ENCODE results near the gene GPANK1. TPM values are rescaled to one million over a fixed set of nuclear protein-coding genes. Genes with fewer than 3 reads are reported as not detected.

GPANK1 gene
- total and polyA plus RNA-seq, 9 of the 15 experiments (the other 6 are each of a cell fraction or from before 2014, with no cell fraction given), result 32.2 to 111 (median 46.3) TPM

DNA sequence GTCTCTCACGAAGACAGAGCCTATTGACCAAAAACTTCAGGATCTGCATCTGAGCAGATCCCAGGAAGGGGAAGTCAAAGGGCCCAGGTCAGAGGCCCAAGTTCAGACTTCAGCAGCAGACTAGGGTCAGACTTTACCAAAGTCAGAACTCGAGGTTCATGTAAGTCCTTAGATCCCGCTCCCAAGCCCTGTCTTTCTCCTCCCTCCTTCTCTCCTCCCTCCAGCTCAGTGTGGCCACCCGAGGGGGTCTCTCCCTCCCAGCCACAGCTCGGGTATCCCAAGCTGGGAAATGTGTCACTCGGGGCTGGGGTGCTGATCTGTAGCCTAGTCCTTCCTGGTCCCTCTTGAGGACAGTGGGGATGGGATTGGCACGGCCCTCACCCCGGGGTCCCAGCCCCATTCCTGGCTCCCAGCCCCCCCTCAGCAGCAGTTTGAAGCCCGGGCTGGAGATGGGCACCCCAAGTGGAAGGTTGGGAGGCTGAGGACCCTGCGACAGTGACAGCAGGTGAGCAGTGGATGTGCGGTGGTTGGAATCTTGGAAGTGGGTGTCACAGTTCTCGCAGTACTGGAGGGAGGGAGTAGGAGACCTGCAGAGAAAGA is 2.6 kb downstream of the GPANK1 start:
- Histone ChIP-seq H2AFZ (ENCODE audit: low read depth, low read length) (no peak overlapping the region), H3K9me3 (replicated peaks; ENCODE audit: control insufficient read depth, insufficient read depth, low read depth, low read length) (no peaks in the 10 kb centered on the region), H4K20me1 (replicated peaks; ENCODE audit: control insufficient read depth, insufficient read depth, low read length) (peaks cover 8% of the 10 kb centered on the region; the same call in 1 of the 2 replicates), H3K4me2 (ENCODE audit: insufficient read depth, low read length) (0 out of 2 replicates have a peak overlapping the region, but pooled peaks have one; percentile 2), H3K4me3 (no peak overlapping the region), H3K9ac (ENCODE audit: insufficient read depth in 1 of 2, low read depth in 2 of 2, low read length in 2 of 2) (peak overlapping the region; percentile 7 to 72; a peak in 2 of 4 replicates), H3K36me3 (ENCODE audit: control insufficient read depth, insufficient read depth, low read length) (peaks cover 53% of the 10 kb centered on the region), H3K4me1 (replicated peaks in 1 of 2; ENCODE audit: control insufficient read depth in 2 of 2, insufficient read depth in 2 of 2, low read length in 2 of 2) (peaks cover 50 to 68% of the 10 kb centered on the region in 2 experiments), H3K79me2 (ENCODE audit: control insufficient read depth, insufficient read depth, low read length) (peaks cover 90% of the 10 kb centered on the region), H3K27me3 (ENCODE audit: control insufficient read depth in 2 of 2, insufficient read depth in 2 of 2, low read length in 2 of 2) (no peaks in the 10 kb centered on the region), H3K27ac (ENCODE audit: extremely low read depth, low read depth, low read length) (peak overlapping the region; percentile 3; the same call in 1 of the 3 replicates), H3K9me1 (ENCODE audit: control insufficient read depth, insufficient read depth, low read length) (no peaks in the 10 kb centered on the region)
- 84% methylated on average over 12 of the region's 12 CpGs for WGBS (ENCODE audit: insufficient coverage, low coverage, missing lambda C conversion rate)
- no peak for FAIRE-seq
- no peak for DNase-seq (ENCODE audit: extremely low read depth in 1 of 4, low spot score in 3 of 4)
- in situ Hi-C loops (cut with MboI) (loop anchor here (5.0 kb wide), 2 partner anchors 115 to 200 kb away; partner anchors contain the start of genes ATP6V1G2, NEU1 and NFKBIL1), intact Hi-C loops (cut with micrococcal nuclease) (loop anchor here (10.0 kb wide), 1 partner anchor 513 kb away; the partner anchor contains the start of genes AGPAT1 and RNF5)
- ChIA-PET POLR2A (interaction anchor here (0.6 to 9.8 kb wide), 23 partner anchors 8 to 201 kb away, joined by 3 to 267 read pairs (median 12); partner anchors contain the start of genes ABHD16A, APOM, BAG6 and CLIC1), CTCF (ENCODE audit: low intra/inter-chr PET ratio) (interaction anchor here (0.9 kb wide), 1 partner anchor 28 kb away, joined by 3 read pairs; no protein-coding TSS in a partner anchor)
- BruUV-seq (replicated peaks), result no TSS peak
- TF ChIP-seq, protein P1, sequence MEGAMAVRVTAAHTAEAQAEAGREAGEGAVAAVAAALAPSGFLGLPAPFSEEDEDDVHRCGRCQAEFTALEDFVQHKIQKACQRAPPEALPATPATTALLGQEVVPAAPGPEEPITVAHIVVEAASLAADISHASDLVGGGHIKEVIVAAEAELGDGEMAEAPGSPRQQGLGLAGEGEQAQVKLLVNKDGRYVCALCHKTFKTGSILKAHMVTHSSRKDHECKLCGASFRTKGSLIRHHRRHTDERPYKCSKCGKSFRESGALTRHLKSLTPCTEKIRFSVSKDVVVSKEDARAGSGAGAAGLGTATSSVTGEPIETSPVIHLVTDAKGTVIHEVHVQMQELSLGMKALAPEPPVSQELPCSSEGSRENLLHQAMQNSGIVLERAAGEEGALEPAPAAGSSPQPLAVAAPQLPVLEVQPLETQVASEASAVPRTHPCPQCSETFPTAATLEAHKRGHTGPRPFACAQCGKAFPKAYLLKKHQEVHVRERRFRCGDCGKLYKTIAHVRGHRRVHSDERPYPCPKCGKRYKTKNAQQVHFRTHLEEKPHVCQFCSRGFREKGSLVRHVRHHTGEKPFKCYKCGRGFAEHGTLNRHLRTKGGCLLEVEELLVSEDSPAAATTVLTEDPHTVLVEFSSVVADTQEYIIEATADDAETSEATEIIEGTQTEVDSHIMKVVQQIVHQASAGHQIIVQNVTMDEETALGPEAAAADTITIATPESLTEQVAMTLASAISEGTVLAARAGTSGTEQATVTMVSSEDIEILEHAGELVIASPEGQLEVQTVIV (CRISPR knock-in tag; IDR thresholded peaks at IDR 0.05; ENCODE audit: borderline replicate concordance), result no peak
- TF ChIP-seq NR2C1 (IDR thresholded peaks at IDR 0.05) (no peak), NR2C1 (tag; IDR thresholded peaks at IDR 0.05) (peak; percentile 55; the same call in 1 of the 2 replicates), SPI1 (IDR thresholded peaks at IDR 0.05; ENCODE audit: borderline replicate concordance, low read depth, low read length) (peak; percentile 47; the same call in 1 of the 2 replicates), POLR2AphosphoS5 (IDR thresholded peaks at IDR 0.05; ENCODE audit: control insufficient read depth, insufficient read depth, low read depth, low read length) (peak; percentile 9; the same call in 1 of the 2 replicates), POLR2G (IDR thresholded peaks at IDR 0.05; ENCODE audit: low read depth, low read length) (peak; percentile 67), FOXK1 (CRISPR knock-in tag; IDR thresholded peaks at IDR 0.05; ENCODE audit: borderline replicate concordance) (0 out of 2 replicates have a peak, but pooled peaks have one; percentile 10), RBFOX2 (IDR thresholded peaks at IDR 0.05; ENCODE audit: low read depth, low read length) (peak; percentile 67), CREBBP (IDR thresholded peaks at IDR 0.05; ENCODE audit: low read depth, low read length) (no peak)
- TF ChIP-seq, protein P2, sequence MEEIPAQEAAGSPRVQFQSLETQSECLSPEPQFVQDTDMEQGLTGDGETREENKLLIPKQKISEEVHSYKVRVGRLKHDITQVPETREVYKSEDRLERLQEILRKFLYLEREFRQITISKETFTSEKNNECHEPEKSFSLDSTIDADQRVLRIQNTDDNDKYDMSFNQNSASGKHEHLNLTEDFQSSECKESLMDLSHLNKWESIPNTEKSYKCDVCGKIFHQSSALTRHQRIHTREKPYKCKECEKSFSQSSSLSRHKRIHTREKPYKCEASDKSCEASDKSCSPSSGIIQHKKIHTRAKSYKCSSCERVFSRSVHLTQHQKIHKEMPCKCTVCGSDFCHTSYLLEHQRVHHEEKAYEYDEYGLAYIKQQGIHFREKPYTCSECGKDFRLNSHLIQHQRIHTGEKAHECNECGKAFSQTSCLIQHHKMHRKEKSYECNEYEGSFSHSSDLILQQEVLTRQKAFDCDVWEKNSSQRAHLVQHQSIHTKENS (CRISPR knock-in tag; IDR thresholded peaks at IDR 0.05), result no peak
- TF ChIP-seq, protein P3, sequence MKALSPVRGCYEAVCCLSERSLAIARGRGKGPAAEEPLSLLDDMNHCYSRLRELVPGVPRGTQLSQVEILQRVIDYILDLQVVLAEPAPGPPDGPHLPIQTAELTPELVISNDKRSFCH (CRISPR knock-in tag; IDR thresholded peaks at IDR 0.05), result no peak
- TF ChIP-seq, protein P3 (tag; IDR thresholded peaks at IDR 0.05), result 0 out of 2 replicates have a peak, but pooled peaks have one; percentile 37
- TF ChIP-seq, protein P4, sequence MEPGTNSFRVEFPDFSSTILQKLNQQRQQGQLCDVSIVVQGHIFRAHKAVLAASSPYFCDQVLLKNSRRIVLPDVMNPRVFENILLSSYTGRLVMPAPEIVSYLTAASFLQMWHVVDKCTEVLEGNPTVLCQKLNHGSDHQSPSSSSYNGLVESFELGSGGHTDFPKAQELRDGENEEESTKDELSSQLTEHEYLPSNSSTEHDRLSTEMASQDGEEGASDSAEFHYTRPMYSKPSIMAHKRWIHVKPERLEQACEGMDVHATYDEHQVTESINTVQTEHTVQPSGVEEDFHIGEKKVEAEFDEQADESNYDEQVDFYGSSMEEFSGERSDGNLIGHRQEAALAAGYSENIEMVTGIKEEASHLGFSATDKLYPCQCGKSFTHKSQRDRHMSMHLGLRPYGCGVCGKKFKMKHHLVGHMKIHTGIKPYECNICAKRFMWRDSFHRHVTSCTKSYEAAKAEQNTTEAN (CRISPR knock-in tag; IDR thresholded peaks at IDR 0.05), result 0 out of 2 replicates have a peak, but pooled peaks have one; percentile 8
- no peak for ATAC-seq
